ENCODE measurements around the gene SPG21.

DNA sequence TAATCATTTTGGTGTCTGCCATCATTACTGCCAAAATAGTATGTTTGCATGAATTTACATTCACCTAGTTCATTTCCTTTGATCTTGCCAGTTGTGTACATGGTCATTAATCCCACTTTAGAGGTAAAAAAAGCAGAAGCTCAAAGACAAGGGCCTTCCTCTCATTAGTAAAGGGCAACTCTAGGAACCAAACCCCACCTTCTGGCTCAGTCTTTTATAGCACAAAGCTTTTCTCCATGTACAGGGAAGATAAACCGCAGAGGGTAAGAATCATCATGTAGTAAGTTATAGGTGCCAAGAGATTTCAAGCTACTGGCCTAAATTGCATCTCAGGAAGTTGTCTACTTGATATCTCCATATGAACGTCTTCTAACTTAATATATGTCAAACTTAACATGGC lies 19.3 kb upstream of the SPG21 start:
- TF ChIP-seq EZH2 (IDR thresholded peaks at IDR 0.05; ENCODE audit: borderline replicate concordance, insufficient read depth, low read length, poor library complexity, severe bottlenecking) (no peak), POLR2AphosphoS5 (IDR thresholded peaks at IDR 0.05) (no peak), TAF1 (IDR thresholded peaks at IDR 0.05; ENCODE audit: low read depth) (no peak)
- TF ChIP-seq, protein P1, sequence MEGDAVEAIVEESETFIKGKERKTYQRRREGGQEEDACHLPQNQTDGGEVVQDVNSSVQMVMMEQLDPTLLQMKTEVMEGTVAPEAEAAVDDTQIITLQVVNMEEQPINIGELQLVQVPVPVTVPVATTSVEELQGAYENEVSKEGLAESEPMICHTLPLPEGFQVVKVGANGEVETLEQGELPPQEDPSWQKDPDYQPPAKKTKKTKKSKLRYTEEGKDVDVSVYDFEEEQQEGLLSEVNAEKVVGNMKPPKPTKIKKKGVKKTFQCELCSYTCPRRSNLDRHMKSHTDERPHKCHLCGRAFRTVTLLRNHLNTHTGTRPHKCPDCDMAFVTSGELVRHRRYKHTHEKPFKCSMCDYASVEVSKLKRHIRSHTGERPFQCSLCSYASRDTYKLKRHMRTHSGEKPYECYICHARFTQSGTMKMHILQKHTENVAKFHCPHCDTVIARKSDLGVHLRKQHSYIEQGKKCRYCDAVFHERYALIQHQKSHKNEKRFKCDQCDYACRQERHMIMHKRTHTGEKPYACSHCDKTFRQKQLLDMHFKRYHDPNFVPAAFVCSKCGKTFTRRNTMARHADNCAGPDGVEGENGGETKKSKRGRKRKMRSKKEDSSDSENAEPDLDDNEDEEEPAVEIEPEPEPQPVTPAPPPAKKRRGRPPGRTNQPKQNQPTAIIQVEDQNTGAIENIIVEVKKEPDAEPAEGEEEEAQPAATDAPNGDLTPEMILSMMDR (IDR thresholded peaks at IDR 0.05; ENCODE audit: poor library complexity, severe bottlenecking) = peak; percentile 23
- TF ChIP-seq, protein P2, sequence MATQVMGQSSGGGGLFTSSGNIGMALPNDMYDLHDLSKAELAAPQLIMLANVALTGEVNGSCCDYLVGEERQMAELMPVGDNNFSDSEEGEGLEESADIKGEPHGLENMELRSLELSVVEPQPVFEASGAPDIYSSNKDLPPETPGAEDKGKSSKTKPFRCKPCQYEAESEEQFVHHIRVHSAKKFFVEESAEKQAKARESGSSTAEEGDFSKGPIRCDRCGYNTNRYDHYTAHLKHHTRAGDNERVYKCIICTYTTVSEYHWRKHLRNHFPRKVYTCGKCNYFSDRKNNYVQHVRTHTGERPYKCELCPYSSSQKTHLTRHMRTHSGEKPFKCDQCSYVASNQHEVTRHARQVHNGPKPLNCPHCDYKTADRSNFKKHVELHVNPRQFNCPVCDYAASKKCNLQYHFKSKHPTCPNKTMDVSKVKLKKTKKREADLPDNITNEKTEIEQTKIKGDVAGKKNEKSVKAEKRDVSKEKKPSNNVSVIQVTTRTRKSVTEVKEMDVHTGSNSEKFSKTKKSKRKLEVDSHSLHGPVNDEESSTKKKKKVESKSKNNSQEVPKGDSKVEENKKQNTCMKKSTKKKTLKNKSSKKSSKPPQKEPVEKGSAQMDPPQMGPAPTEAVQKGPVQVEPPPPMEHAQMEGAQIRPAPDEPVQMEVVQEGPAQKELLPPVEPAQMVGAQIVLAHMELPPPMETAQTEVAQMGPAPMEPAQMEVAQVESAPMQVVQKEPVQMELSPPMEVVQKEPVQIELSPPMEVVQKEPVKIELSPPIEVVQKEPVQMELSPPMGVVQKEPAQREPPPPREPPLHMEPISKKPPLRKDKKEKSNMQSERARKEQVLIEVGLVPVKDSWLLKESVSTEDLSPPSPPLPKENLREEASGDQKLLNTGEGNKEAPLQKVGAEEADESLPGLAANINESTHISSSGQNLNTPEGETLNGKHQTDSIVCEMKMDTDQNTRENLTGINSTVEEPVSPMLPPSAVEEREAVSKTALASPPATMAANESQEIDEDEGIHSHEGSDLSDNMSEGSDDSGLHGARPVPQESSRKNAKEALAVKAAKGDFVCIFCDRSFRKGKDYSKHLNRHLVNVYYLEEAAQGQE (IDR thresholded peaks at IDR 0.05; ENCODE audit: borderline replicate concordance) = no peak
